Upper lobe of left lung (tissue), 4 donors: ENCODE results near the gene GRK2.

Source experiments
- CTCF ChIP-seq, 6 experiments: fragments of 450-650 bp in 4 of 6; fragments of 200-600 bp in 2 of 6; sonication (generic) in 2 of 6; IDR thresholded peaks; one replicate each; pipeline ENCODE4 v1.5.1; 2016 to 2019; ENCODE audit warnings: antibody characterized with exemption in 6 of 6
- EP300 ChIP-seq, 4 donors: sonication (generic); formaldehyde crosslinking; IDR thresholded peaks; one replicate each; pipeline ENCODE4 v1.5.1; 2017; ENCODE audit warnings: antibody characterized with exemption in 4 of 4, control low read depth in 2 of 4
- POLR2A ChIP-seq, 4 donors: fragments of 450-650 bp; IDR thresholded peaks; one replicate each; pipeline ENCODE4 v1.5.1; 2016 to 2017; ENCODE audit warnings: antibody characterized with exemption in 4 of 4, mild to moderate bottlenecking in 2 of 4

- TF ChIP-seq POLR2A (IDR thresholded peaks at IDR 0.05): no peak
- TF ChIP-seq CTCF (IDR thresholded peaks at IDR 0.05): no peak
- TF ChIP-seq EP300 (IDR thresholded peaks at IDR 0.05): no peak
Observed at GRCh38 chr11:67255353-67255752, 10.9 kb upstream of the GRK2 start.
